OCI-LY1 (cell line): ENCODE measurements around the gene ZFAND5.

Experiments
- H2AFZ ChIP-seq: fragments of 200-600 bp; sonication (generic), shearing (Covaris generic); 2 replicates; pipeline ENCODE4 v1.6.0; 2014; ENCODE audit warnings: antibody characterized with exemption, mild to moderate bottlenecking, low read length
- H3F3A ChIP-seq: fragments of 200-600 bp; sonication (generic), shearing (Covaris generic); 2 replicates; pipeline ENCODE4 v1.6.0; 2014; ENCODE audit warnings: mild to moderate bottlenecking, antibody characterized with exemption, low read length, moderate library complexity; ENCODE audit not compliant: insufficient read depth
- H3K27ac ChIP-seq: fragments of 200-600 bp; sonication (generic); 2 replicates; pipeline ENCODE4 v1.5.1; 2014; ENCODE audit warnings: low read length, mixed run types, mild to moderate bottlenecking, low read depth; ENCODE audit not compliant: poor library complexity, severe bottlenecking
- H3K27me3 ChIP-seq: fragments of 200-600 bp; sonication (generic); 2 replicates; pipeline ENCODE4 v1.6.0; 2014; ENCODE audit warnings: antibody characterized with exemption, mild to moderate bottlenecking, low read length, moderate library complexity; ENCODE audit not compliant: insufficient read depth
- H3K36me3 ChIP-seq: fragments of 200-600 bp; sonication (generic); 2 replicates; pipeline ENCODE4 v1.6.1; 2014; ENCODE audit warnings: mild to moderate bottlenecking, antibody characterized with exemption, low read length, moderate library complexity, mixed read lengths; ENCODE audit not compliant: insufficient read depth
- H3K4me1 ChIP-seq: fragments of 200-600 bp; sonication (generic); 2 replicates; pipeline ENCODE4 v1.5.1; 2014; ENCODE audit warnings: mild to moderate bottlenecking, low read length, moderate library complexity; ENCODE audit not compliant: insufficient read depth, severe bottlenecking
- H3K4me2 ChIP-seq: fragments of 200-600 bp; sonication (generic), shearing (Covaris generic); 2 replicates; pipeline ENCODE4 v1.6.1; 2014; ENCODE audit warnings: low read length
- H3K4me3 ChIP-seq: fragments of 200-600 bp; sonication (generic); 2 replicates; pipeline ENCODE4 v1.5.1; 2014; ENCODE audit warnings: low read length, low read depth, mild to moderate bottlenecking, mixed read lengths; ENCODE audit not compliant: poor library complexity, severe bottlenecking
- H3K79me2 ChIP-seq: fragments of 200-600 bp; shearing (Covaris generic); 2 replicates; pipeline ENCODE4 v1.6.1; 2016; ENCODE audit warnings: mixed run types, low read length, mixed read lengths; ENCODE audit not compliant: insufficient read depth
- H3K9ac ChIP-seq: fragments of 200-600 bp; sonication (generic), shearing (Covaris generic); 2 replicates; pipeline ENCODE4 v1.6.1; 2014; ENCODE audit warnings: mild to moderate bottlenecking, low read length, mixed read lengths
- H3K9me2 ChIP-seq: fragments of 200-600 bp; sonication (generic), shearing (Covaris generic); 2 replicates; pipeline ENCODE4 v1.6.1; 2014; ENCODE audit warnings: low read depth, mild to moderate bottlenecking, low read length, mixed read lengths
- H3K9me3 ChIP-seq: fragments of 200-600 bp; shearing (Covaris generic); 2 replicates; pipeline ENCODE4 v1.6.1; 2014; ENCODE audit warnings: low read length, mixed read lengths
- H4K20me1 ChIP-seq: fragments of 200-600 bp; sonication (generic), shearing (Covaris generic); 2 replicates; pipeline ENCODE4 v1.6.0; 2016; ENCODE audit warnings: mild to moderate bottlenecking, low read length; ENCODE audit not compliant: insufficient read depth
- EZH2 ChIP-seq: fragments of 200-600 bp; sonication (generic), shearing (Covaris generic); IDR thresholded peaks from 2 replicates; pipeline ENCODE4 v1.8.0; 2017; ENCODE audit warnings: borderline replicate concordance, mixed run types, mild to moderate bottlenecking, antibody characterized with exemption, low read length, moderate library complexity, mixed read lengths
- TF ChIP-seq, protein P1 (sequence below): fragments of 200-600 bp; sonication (generic), shearing (Covaris generic); IDR thresholded peaks from 2 replicates; pipeline ENCODE4 v1.5.1; 2017; ENCODE audit warnings: mild to moderate bottlenecking, antibody characterized with exemption, low read length, moderate library complexity, mixed read lengths

ZFAND5 gene

DNA sequence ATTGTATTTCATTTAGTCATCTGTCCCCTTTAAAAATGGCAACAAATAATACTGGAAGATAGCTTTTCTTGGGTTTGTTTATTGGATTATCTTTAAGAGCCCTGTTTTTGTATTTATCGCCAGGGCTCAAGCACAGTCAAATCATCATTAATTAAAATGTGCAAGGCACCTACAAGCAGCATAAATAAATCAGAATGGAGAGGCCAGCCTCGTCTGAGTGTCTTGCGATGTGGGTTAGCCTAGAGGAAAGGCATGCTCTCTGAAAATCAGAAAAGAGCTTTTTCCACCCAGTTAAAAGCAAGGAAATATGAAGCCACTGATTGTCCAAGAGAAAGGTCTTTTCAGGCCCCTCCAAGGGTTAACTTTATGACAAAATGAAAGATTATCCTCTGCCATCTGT is 31.8 kb downstream of the ZFAND5 start:
- Histone ChIP-seq H4K20me1 (no peaks in the 10 kb centered on the region), H3K9me3 (no peaks in the 10 kb centered on the region), H3K79me2 (no peaks in the 10 kb centered on the region), H3K4me3 (no peak overlapping the region), H3K27ac (no peak overlapping the region), H3K27me3 (no peaks in the 10 kb centered on the region), H3K9ac (no peak overlapping the region), H3K9me2 (no peaks in the 10 kb centered on the region), H3K36me3 (no peaks in the 10 kb centered on the region), H3F3A (no peaks in the 10 kb centered on the region), H3K4me2 (no peak overlapping the region), H3K4me1 (no peaks in the 10 kb centered on the region), H2AFZ (no peak overlapping the region)
- TF ChIP-seq, protein P1, sequence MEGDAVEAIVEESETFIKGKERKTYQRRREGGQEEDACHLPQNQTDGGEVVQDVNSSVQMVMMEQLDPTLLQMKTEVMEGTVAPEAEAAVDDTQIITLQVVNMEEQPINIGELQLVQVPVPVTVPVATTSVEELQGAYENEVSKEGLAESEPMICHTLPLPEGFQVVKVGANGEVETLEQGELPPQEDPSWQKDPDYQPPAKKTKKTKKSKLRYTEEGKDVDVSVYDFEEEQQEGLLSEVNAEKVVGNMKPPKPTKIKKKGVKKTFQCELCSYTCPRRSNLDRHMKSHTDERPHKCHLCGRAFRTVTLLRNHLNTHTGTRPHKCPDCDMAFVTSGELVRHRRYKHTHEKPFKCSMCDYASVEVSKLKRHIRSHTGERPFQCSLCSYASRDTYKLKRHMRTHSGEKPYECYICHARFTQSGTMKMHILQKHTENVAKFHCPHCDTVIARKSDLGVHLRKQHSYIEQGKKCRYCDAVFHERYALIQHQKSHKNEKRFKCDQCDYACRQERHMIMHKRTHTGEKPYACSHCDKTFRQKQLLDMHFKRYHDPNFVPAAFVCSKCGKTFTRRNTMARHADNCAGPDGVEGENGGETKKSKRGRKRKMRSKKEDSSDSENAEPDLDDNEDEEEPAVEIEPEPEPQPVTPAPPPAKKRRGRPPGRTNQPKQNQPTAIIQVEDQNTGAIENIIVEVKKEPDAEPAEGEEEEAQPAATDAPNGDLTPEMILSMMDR = no peak
- TF ChIP-seq EZH2 = no peak

DNA sequence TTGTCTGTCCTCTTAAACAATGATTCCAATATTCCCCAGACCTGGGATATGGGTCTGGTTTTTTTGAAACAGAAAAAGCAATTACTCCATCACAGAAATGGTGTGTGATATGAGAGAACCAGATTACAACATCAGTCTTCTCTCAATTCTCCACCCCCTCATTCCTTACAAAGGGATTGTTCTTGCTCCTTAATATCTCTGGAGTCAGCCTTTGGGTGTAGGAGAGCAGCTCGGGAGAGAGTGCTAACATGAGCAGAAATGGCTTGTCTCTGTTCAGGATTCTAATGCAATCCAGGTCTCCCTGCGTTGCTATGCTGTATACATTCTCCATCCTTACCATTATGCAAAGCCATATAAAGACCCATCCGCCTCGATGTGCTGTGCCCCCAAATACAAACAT is 32.7 kb downstream of the ZFAND5 start:
- Histone ChIP-seq H3K9me2 (no peaks in the 10 kb centered on the region), H3K4me2 (no peak overlapping the region), H3K9ac (no peak overlapping the region), H3K79me2 (no peaks in the 10 kb centered on the region), H3K4me3 (no peak overlapping the region), H3F3A (no peaks in the 10 kb centered on the region), H3K4me1 (no peaks in the 10 kb centered on the region), H3K9me3 (no peaks in the 10 kb centered on the region), H4K20me1 (no peaks in the 10 kb centered on the region), H2AFZ (no peak overlapping the region), H3K27me3 (no peaks in the 10 kb centered on the region), H3K27ac (no peak overlapping the region), H3K36me3 (no peaks in the 10 kb centered on the region)
- TF ChIP-seq, protein P1 = no peak
- no peak for TF ChIP-seq EZH2

DNA sequence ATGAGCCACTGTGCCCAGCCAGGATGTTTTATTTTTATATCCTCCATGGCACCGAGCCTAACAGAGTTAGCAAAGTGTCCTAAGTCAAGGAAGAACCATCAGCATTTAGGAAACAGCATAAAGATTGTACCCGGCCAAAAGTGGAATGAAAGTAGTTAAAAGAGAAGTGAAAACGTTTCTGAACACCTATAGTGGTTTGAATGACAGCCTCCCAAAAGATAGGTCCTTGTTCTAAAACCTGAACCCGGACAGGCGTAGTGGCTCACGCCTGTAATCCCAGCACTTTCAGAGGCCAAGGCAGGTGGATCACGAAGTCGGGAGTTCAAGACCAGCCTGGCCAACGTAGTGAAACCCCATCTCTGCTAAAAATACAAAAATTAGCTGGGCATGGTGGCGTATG is 37.4 kb downstream of the ZFAND5 start:
- Histone ChIP-seq H3K27me3 (no peaks in the 10 kb centered on the region), H3K9me3 (no peaks in the 10 kb centered on the region), H3K9me2 (no peaks in the 10 kb centered on the region), H3K27ac (no peak overlapping the region), H3K9ac (no peak overlapping the region), H4K20me1 (no peaks in the 10 kb centered on the region), H3K4me1 (no peaks in the 10 kb centered on the region), H3K4me2 (no peak overlapping the region), H3F3A (no peaks in the 10 kb centered on the region), H3K4me3 (no peak overlapping the region), H3K36me3 (no peaks in the 10 kb centered on the region), H2AFZ (no peak overlapping the region), H3K79me2 (no peaks in the 10 kb centered on the region)
- TF ChIP-seq EZH2 = no peak
- TF ChIP-seq, protein P1 = no peak
